HepG2 (cell line): ENCODE measurements around the gene HTR2A. TPM values are rescaled to one million over a fixed set of nuclear protein-coding genes. Genes with fewer than 3 reads are reported as not detected.

ENCODE experiments used
- ARID2 ChIP-seq: sonication (generic); formaldehyde crosslinking; IDR thresholded peaks from 2 replicates; pipeline ENCODE4 v1.8.1; 2022; ENCODE audit warnings: mild to moderate bottlenecking, missing genetic modification reagents, borderline replicate concordance
- HNRNPK ChIP-seq: fragments of 200-400 bp; formaldehyde crosslinking; IDR thresholded peaks from 2 replicates; pipeline ENCODE4 v1.6.1; 2018; ENCODE audit warnings: low read length, low read depth, moderate library complexity, mild to moderate bottlenecking; ENCODE audit not compliant: poor library complexity, severe bottlenecking
- KDM5B ChIP-seq: sonication (generic); formaldehyde crosslinking; IDR thresholded peaks from 2 replicates; pipeline ENCODE4 v1.4.0; 2020; ENCODE audit warnings: missing genetic modification reagents, mild to moderate bottlenecking, borderline replicate concordance
- MEIS2 ChIP-seq: sonication (generic); formaldehyde crosslinking; IDR thresholded peaks from 2 replicates; pipeline ENCODE4 v1.9.0; 2021; ENCODE audit warnings: mild to moderate bottlenecking, missing genetic modification reagents
- NCOA2 ChIP-seq: sonication (generic); formaldehyde crosslinking; IDR thresholded peaks from 2 replicates; pipeline ENCODE4 v1.8.0; 2022; ENCODE audit warnings: inconsistent platforms
- RBM39 ChIP-seq: fragments of 200-400 bp; formaldehyde crosslinking; IDR thresholded peaks from one replicate; pipeline ENCODE4 v1.6.1; 2018; ENCODE audit warnings: antibody characterized with exemption, mild to moderate bottlenecking, low read depth, low read length; ENCODE audit not compliant: poor library complexity, severe bottlenecking
- ZNF747 ChIP-seq: sonication (generic); formaldehyde crosslinking; IDR thresholded peaks from 2 replicates; pipeline ENCODE4 v1.8.1; 2023; ENCODE audit warnings: missing genetic modification reagents, mild to moderate bottlenecking, borderline replicate concordance
- ZNF790 ChIP-seq: sonication (generic); formaldehyde crosslinking; IDR thresholded peaks from 2 replicates; pipeline ENCODE4 v1.8.0; 2022; ENCODE audit warnings: missing genetic modification reagents, mild to moderate bottlenecking, borderline replicate concordance
- ZNF850 ChIP-seq: sonication (generic); formaldehyde crosslinking; conservative IDR thresholded peaks from 2 replicates; pipeline ENCODE4 v1.9.0; 2021; ENCODE audit warnings: mild to moderate bottlenecking, missing genetic modification reagents
- polyA plus RNA-seq, 8 experiments: library from polyadenylated mRNA; depleted of rRNA in 3 of 8; stranded (reverse) in 7 of 8; unstranded in 1 of 8; fragments of >200 nt; fragmentation: Illumina TruSeq in 4 of 8; extraction: Trizol in 4 of 8; gene quantifications; 2 replicates each; pipeline versions ENCODE4 v1.2.1 to v1.2.3, GENCODE V29; 2011 to 2016; ENCODE audit warnings: low read depth in 4 of 8, missing spikeins in 1 of 8, mixed read lengths in 1 of 8; ENCODE audit not compliant: insufficient read depth in 1 of 8
- total RNA-seq, 5 experiments: library from RNA; depleted of rRNA; stranded (reverse); fragments of >200 nt; fragmentation: Illumina TruSeq; extraction: Trizol; gene quantifications; 2 replicates each; pipeline ENCODE4 v1.2.3, GENCODE V29; 2016; ENCODE audit warnings: low read depth in 1 of 5
- TF ChIP-seq, protein P1 (sequence below): sonication (generic); formaldehyde crosslinking; IDR thresholded peaks from 2 replicates; pipeline ENCODE4 v1.8.1; 2023; ENCODE audit warnings: mild to moderate bottlenecking, moderate library complexity, missing genetic modification reagents
- TF ChIP-seq, protein P2 (sequence below): sonication (generic); formaldehyde crosslinking; IDR thresholded peaks from 2 replicates; pipeline ENCODE4 v1.5.1; 2020; ENCODE audit warnings: mild to moderate bottlenecking, missing genetic modification reagents, moderate library complexity
- TF ChIP-seq, protein P3 (sequence below): IDR thresholded peaks from 2 replicates; pipeline ENCODE4 v1.6.1; 2016; ENCODE audit warnings: missing compliant biosample characterization, missing genetic modification reagents, borderline replicate concordance
- TF ChIP-seq, protein P4 (sequence below): sonication (generic); formaldehyde crosslinking; IDR thresholded peaks from 2 replicates; pipeline ENCODE4 v1.4.0; 2020; ENCODE audit warnings: missing genetic modification reagents, mild to moderate bottlenecking, borderline replicate concordance
- TF ChIP-seq, protein P5 (sequence below): sonication (generic); formaldehyde crosslinking; conservative IDR thresholded peaks from 2 replicates; pipeline ENCODE4 v1.8.0; 2022; ENCODE audit warnings: missing genetic modification reagents
- TF ChIP-seq, protein P6 (sequence below): sonication (generic); formaldehyde crosslinking; IDR thresholded peaks from 2 replicates; pipeline ENCODE4 v1.9.0; 2021; ENCODE audit warnings: missing genetic modification reagents, borderline replicate concordance

HTR2A gene
- total and polyA plus RNA-seq, 2 of the 13 experiments (the other 11 are each of a cell fraction or from before 2014, with no cell fraction given): not detected

DNA sequence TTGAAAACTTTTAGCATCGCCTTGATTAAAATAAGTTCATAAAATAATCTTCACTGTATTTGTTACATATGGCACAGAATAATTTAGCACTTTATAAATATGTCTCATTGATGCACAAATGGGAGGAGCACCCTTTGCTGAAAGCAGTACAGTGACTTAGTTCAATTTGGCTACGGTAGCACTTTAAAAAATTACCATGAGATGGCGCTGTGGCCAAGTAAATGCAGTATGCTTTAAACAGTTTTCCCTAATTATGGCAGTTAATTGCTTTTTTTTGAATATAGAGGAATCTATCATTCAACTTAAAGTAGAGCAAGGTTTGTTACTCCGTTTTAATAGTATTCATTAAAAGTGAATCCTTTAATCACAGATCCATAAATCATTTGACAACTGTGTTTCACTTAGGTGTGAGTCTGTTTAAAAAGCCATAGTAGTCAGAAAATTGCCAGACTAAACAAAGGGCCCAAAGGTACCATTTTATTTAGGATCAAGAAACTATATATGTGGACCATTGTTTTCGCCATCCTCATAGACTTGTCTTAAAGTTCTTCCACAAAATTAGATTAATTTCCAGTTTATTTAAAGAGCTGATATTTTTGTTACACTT is 65.2 kb downstream of the HTR2A start (continued):
- TF ChIP-seq KDM5B (CRISPR knock-in tag) (no peak), HNRNPK (no peak), MEIS2 (CRISPR knock-in tag) (no peak), ZNF790 (CRISPR knock-in tag) (no peak), RBM39 (no peak), ZNF850 (CRISPR knock-in tag) (no peak), ZNF747 (CRISPR knock-in tag) (no peak), ARID2 (CRISPR knock-in tag) (no peak), NCOA2 (CRISPR knock-in tag) (no peak)
- TF ChIP-seq, protein P1, sequence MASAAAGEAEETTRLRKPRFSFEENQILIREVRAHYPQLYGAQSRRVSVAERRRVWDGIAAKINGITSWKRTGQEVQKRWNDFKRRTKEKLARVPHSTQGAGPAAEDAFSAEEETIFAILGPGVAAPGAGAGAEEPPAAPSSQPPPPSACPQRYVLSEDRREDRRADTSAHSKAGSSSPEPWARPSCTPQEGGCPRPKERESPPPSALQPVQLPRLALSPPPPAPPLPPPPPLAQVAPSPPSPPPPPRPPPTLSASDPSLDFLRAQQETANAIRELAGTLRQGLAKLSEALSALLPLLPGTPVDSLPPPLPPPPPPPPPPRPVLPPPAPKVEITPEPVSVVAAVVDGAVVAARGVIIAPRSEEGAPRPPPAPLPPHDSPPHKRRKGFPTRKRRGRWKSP (CRISPR knock-in tag): no peak
- TF ChIP-seq, protein P2, sequence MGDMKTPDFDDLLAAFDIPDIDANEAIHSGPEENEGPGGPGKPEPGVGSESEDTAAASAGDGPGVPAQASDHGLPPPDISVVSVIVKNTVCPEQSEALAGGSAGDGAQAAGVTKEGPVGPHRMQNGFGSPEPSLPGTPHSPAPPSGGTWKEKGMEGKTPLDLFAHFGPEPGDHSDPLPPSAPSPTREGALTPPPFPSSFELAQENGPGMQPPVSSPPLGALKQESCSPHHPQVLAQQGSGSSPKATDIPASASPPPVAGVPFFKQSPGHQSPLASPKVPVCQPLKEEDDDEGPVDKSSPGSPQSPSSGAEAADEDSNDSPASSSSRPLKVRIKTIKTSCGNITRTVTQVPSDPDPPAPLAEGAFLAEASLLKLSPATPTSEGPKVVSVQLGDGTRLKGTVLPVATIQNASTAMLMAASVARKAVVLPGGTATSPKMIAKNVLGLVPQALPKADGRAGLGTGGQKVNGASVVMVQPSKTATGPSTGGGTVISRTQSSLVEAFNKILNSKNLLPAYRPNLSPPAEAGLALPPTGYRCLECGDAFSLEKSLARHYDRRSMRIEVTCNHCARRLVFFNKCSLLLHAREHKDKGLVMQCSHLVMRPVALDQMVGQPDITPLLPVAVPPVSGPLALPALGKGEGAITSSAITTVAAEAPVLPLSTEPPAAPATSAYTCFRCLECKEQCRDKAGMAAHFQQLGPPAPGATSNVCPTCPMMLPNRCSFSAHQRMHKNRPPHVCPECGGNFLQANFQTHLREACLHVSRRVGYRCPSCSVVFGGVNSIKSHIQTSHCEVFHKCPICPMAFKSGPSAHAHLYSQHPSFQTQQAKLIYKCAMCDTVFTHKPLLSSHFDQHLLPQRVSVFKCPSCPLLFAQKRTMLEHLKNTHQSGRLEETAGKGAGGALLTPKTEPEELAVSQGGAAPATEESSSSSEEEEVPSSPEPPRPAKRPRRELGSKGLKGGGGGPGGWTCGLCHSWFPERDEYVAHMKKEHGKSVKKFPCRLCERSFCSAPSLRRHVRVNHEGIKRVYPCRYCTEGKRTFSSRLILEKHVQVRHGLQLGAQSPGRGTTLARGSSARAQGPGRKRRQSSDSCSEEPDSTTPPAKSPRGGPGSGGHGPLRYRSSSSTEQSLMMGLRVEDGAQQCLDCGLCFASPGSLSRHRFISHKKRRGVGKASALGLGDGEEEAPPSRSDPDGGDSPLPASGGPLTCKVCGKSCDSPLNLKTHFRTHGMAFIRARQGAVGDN (CRISPR knock-in tag): no peak
- TF ChIP-seq, protein P3, sequence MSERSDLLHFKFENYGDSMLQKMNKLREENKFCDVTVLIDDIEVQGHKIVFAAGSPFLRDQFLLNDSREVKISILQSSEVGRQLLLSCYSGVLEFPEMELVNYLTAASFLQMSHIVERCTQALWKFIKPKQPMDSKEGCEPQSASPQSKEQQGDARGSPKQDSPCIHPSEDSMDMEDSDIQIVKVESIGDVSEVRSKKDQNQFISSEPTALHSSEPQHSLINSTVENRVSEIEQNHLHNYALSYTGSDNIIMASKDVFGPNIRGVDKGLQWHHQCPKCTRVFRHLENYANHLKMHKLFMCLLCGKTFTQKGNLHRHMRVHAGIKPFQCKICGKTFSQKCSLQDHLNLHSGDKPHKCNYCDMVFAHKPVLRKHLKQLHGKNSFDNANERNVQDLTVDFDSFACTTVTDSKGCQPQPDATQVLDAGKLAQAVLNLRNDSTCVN (CRISPR knock-in tag): no peak
- TF ChIP-seq, protein P4, sequence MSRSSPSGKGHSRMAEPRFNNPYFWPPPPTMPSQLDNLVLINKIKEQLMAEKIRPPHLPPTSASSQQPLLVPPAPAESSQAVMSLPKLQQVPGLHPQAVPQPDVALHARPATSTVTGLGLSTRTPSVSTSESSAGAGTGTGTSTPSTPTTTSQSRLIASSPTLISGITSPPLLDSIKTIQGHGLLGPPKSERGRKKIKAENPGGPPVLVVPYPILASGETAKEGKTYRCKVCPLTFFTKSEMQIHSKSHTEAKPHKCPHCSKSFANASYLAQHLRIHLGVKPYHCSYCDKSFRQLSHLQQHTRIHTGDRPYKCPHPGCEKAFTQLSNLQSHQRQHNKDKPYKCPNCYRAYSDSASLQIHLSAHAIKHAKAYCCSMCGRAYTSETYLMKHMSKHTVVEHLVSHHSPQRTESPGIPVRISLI (CRISPR knock-in tag): no peak
- TF ChIP-seq, protein P5, sequence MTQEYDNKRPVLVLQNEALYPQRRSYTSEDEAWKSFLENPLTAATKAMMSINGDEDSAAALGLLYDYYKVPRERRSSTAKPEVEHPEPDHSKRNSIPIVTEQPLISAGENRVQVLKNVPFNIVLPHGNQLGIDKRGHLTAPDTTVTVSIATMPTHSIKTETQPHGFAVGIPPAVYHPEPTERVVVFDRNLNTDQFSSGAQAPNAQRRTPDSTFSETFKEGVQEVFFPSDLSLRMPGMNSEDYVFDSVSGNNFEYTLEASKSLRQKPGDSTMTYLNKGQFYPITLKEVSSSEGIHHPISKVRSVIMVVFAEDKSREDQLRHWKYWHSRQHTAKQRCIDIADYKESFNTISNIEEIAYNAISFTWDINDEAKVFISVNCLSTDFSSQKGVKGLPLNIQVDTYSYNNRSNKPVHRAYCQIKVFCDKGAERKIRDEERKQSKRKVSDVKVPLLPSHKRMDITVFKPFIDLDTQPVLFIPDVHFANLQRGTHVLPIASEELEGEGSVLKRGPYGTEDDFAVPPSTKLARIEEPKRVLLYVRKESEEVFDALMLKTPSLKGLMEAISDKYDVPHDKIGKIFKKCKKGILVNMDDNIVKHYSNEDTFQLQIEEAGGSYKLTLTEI: no peak
- TF ChIP-seq, protein P6, sequence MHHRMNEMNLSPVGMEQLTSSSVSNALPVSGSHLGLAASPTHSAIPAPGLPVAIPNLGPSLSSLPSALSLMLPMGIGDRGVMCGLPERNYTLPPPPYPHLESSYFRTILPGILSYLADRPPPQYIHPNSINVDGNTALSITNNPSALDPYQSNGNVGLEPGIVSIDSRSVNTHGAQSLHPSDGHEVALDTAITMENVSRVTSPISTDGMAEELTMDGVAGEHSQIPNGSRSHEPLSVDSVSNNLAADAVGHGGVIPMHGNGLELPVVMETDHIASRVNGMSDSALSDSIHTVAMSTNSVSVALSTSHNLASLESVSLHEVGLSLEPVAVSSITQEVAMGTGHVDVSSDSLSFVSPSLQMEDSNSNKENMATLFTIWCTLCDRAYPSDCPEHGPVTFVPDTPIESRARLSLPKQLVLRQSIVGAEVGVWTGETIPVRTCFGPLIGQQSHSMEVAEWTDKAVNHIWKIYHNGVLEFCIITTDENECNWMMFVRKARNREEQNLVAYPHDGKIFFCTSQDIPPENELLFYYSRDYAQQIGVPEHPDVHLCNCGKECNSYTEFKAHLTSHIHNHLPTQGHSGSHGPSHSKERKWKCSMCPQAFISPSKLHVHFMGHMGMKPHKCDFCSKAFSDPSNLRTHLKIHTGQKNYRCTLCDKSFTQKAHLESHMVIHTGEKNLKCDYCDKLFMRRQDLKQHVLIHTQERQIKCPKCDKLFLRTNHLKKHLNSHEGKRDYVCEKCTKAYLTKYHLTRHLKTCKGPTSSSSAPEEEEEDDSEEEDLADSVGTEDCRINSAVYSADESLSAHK (CRISPR knock-in tag): no peak
